GM19468 (cell line): ENCODE measurements around the gene RPGRIP1L.

ENCODE experiments used
- ATAC-seq: cut with Tn5 transposase; IDR thresholded peaks from one replicate; pipeline ENCODE4 v1.9.1; 2021; ENCODE audit warnings: mild to moderate bottlenecking, moderate library complexity, moderate number of reproducible peaks; ENCODE audit not compliant: unreplicated experiment; ENCODE audit errors: extremely low read depth

The RPGRIP1L gene

GRCh38 chr16:53664724-53665345 lies 38.8 kb downstream of the RPGRIP1L start:
- no peak for ATAC-seq

GRCh38 chr16:53662072-53662471 lies 41.6 kb downstream of the RPGRIP1L start:
- ATAC-seq, result no peak

GRCh38 chr16:53654946-53655345 lies 48.7 kb downstream of the RPGRIP1L start:
- no peak for ATAC-seq

GRCh38 chr16:53651357-53651756 lies 52.3 kb downstream of the RPGRIP1L start:
- no peak for ATAC-seq

GRCh38 chr16:53646506-53646905 lies 57.2 kb downstream of the RPGRIP1L start:
- no peak for ATAC-seq

GRCh38 chr16:53643474-53643873 lies 60.2 kb downstream of the RPGRIP1L start:
- ATAC-seq, result no peak

GRCh38 chr16:53642094-53642493 lies 61.6 kb downstream of the RPGRIP1L start:
- ATAC-seq, result no peak

GRCh38 chr16:53636978-53637377 lies 66.7 kb downstream of the RPGRIP1L start:
- ATAC-seq, result no peak

GRCh38 chr16:53632526-53632925 lies 71.1 kb downstream of the RPGRIP1L start:
- no peak for ATAC-seq

GRCh38 chr16:53631236-53632025 lies 72.2 kb downstream of the RPGRIP1L start:
- no peak for ATAC-seq

- ATAC-seq, result no peak
Observed at GRCh38 chr16:53629607-53630312, 73.9 kb downstream of the RPGRIP1L start.

GRCh38 chr16:53629151-53629550 lies 74.5 kb downstream of the RPGRIP1L start:
- no peak for ATAC-seq

- no peak for ATAC-seq
Observed at GRCh38 chr16:53626811-53627210, 76.8 kb downstream of the RPGRIP1L start.

- no peak for ATAC-seq
Observed at GRCh38 chr16:53626161-53626560, 77.5 kb downstream of the RPGRIP1L start.

GRCh38 chr16:53625221-53625620 lies 78.4 kb downstream of the RPGRIP1L start:
- ATAC-seq, result no peak

- ATAC-seq, result no peak
Observed at GRCh38 chr16:53622315-53622714, 81.3 kb downstream of the RPGRIP1L start.

- no peak for ATAC-seq
Observed at GRCh38 chr16:53620476-53620875, 83.2 kb downstream of the RPGRIP1L start.

- no peak for ATAC-seq
Observed at GRCh38 chr16:53619235-53619634, 84.4 kb downstream of the RPGRIP1L start.

GRCh38 chr16:53614346-53614745 lies 89.3 kb downstream of the RPGRIP1L start:
- ATAC-seq, result no peak

GRCh38 chr16:53612003-53612402 lies 91.7 kb downstream of the RPGRIP1L start:
- no peak for ATAC-seq

GRCh38 chr16:53611179-53611696 lies 92.4 kb downstream of the RPGRIP1L start:
- no peak for ATAC-seq
